ENCODE measurements around the gene TMEM19.

- TF ChIP-seq YY1 (IDR thresholded peaks at IDR 0.05; ENCODE audit: low read depth, low read length) (no peak), HDAC6 (IDR thresholded peaks at IDR 0.05; ENCODE audit: low read depth, low read length) (no peak), KDM1A (IDR thresholded peaks at IDR 0.05; ENCODE audit: borderline replicate concordance, low read length) (no peak), SRF (IDR thresholded peaks at IDR 0.05; ENCODE audit: low read depth, low read length) (no peak), POLR2AphosphoS5 (IDR thresholded peaks at IDR 0.05; ENCODE audit: low read depth, low read length) (no peak), CEBPB (IDR thresholded peaks at IDR 0.05; ENCODE audit: low read depth, low read length) (no peak), ZNF274 (IDR thresholded peaks at IDR 0.05; ENCODE audit: borderline replicate concordance, extremely low read depth, low read length) (no peak), RAD21 (IDR thresholded peaks at IDR 0.05 in 1 of 2, conservative IDR thresholded peaks at IDR 0.05 in 1 of 2; ENCODE audit: low read depth in 2 of 2, low read length in 2 of 2) (no peak), EZH2 (IDR thresholded peaks at IDR 0.05; ENCODE audit: low read depth, low read length, severe bottlenecking) (no peak), SUZ12 (IDR thresholded peaks at IDR 0.05; ENCODE audit: low read length) (no peak)
- TF ChIP-seq, protein P1, sequence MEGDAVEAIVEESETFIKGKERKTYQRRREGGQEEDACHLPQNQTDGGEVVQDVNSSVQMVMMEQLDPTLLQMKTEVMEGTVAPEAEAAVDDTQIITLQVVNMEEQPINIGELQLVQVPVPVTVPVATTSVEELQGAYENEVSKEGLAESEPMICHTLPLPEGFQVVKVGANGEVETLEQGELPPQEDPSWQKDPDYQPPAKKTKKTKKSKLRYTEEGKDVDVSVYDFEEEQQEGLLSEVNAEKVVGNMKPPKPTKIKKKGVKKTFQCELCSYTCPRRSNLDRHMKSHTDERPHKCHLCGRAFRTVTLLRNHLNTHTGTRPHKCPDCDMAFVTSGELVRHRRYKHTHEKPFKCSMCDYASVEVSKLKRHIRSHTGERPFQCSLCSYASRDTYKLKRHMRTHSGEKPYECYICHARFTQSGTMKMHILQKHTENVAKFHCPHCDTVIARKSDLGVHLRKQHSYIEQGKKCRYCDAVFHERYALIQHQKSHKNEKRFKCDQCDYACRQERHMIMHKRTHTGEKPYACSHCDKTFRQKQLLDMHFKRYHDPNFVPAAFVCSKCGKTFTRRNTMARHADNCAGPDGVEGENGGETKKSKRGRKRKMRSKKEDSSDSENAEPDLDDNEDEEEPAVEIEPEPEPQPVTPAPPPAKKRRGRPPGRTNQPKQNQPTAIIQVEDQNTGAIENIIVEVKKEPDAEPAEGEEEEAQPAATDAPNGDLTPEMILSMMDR (IDR thresholded peaks at IDR 0.05; ENCODE audit: control extremely low read depth in 1 of 3, insufficient read depth in 1 of 3, low read depth in 1 of 3, low read length in 3 of 3) = no peak
- TF ChIP-seq, protein P2, sequence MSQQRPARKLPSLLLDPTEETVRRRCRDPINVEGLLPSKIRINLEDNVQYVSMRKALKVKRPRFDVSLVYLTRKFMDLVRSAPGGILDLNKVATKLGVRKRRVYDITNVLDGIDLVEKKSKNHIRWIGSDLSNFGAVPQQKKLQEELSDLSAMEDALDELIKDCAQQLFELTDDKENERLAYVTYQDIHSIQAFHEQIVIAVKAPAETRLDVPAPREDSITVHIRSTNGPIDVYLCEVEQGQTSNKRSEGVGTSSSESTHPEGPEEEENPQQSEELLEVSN (IDR thresholded peaks at IDR 0.05) = no peak
These were observed 36.5 kb upstream of the TMEM19 start for GRCh38 chr12:71649401-71649800.

Measured in H1 (cell line).